BLaER1 (cell line): Measurements from ENCODE around the gene LPP.
"Not testable (repeated sequence)": the region's sequence is repeated elsewhere in the genome, so short reads cannot be mapped to it uniquely, and the experiment has no call there.

ENCODE experiments used
- H3K27ac ChIP-seq: shearing (Covaris generic); formaldehyde crosslinking; 2 replicates; pipeline ENCODE4 v1.8.1; 2022
- H3K27me3 ChIP-seq: shearing (Covaris generic); formaldehyde crosslinking; 2 replicates; pipeline ENCODE4 v1.8.1; 2022
- H3K36me3 ChIP-seq: shearing (Covaris generic); formaldehyde crosslinking; 2 replicates; pipeline ENCODE4 v1.8.1; 2022
- H3K4me1 ChIP-seq: shearing (Covaris generic); formaldehyde crosslinking; 2 replicates; pipeline ENCODE4 v1.8.1; 2022
- H3K4me2 ChIP-seq: shearing (Covaris generic); formaldehyde crosslinking; 2 replicates; pipeline ENCODE4 v1.8.1; 2022
- H3K4me3 ChIP-seq: shearing (Covaris generic); formaldehyde crosslinking; 2 replicates; pipeline ENCODE4 v1.8.1; 2022
- H3K9ac ChIP-seq: shearing (Covaris generic); formaldehyde crosslinking; 2 replicates; pipeline ENCODE4 v1.8.1; 2022
- H3K9me3 ChIP-seq: shearing (Covaris generic); formaldehyde crosslinking; 2 replicates; pipeline ENCODE4 v1.8.1; 2022
- H4K20me1 ChIP-seq: shearing (Covaris generic); formaldehyde crosslinking; 2 replicates; pipeline ENCODE4 v1.8.1; 2022
- Cebpa-rat ChIP-seq: shearing (Covaris generic); IDR thresholded peaks from 2 replicates; pipeline ENCODE4 v1.8.1; 2022

The LPP gene

GRCh38 chr3:188607805-188608315, 453.9 kb downstream of the LPP start:
- no peak overlapping the region for H3K27ac ChIP-seq
- no peak overlapping the region for H3K9ac ChIP-seq
- TF ChIP-seq Cebpa-rat = no peak
- H3K9me3 ChIP-seq = peaks cover 20% of the 10 kb centered on the region
- no peak overlapping the region for H3K4me2 ChIP-seq
- no peak overlapping the region for H3K4me3 ChIP-seq
- H3K27me3 ChIP-seq = no peaks in the 10 kb centered on the region
- no peaks in the 10 kb centered on the region for H4K20me1 ChIP-seq
- H3K4me1 ChIP-seq = no peaks in the 10 kb centered on the region
- H3K36me3 ChIP-seq = peaks cover 22% of the 10 kb centered on the region

GRCh38 chr3:188608401-188608800, 454.4 kb downstream of the LPP start:
- H3K4me3 ChIP-seq = no peak overlapping the region
- peaks cover 20% of the 10 kb centered on the region for H3K9me3 ChIP-seq
- H3K27ac ChIP-seq = no peak overlapping the region
- H4K20me1 ChIP-seq = no peaks in the 10 kb centered on the region
- no peak overlapping the region for H3K9ac ChIP-seq
- no peak overlapping the region for H3K4me2 ChIP-seq
- no peaks in the 10 kb centered on the region for H3K4me1 ChIP-seq
- TF ChIP-seq Cebpa-rat = no peak
- H3K36me3 ChIP-seq = peaks cover 22% of the 10 kb centered on the region
- H3K27me3 ChIP-seq = no peaks in the 10 kb centered on the region

- not testable (repeated sequence) for H3K4me2 ChIP-seq, H4K20me1 ChIP-seq, H3K9ac ChIP-seq, H3K4me3 ChIP-seq, H3K27me3 ChIP-seq, H3K27ac ChIP-seq, H3K4me1 ChIP-seq
- Histone ChIP-seq H3K9me3 (peaks cover 10% of the 10 kb centered on the region), H3K36me3 (peaks cover 22% of the 10 kb centered on the region)
These were observed 459.8 kb downstream of the LPP start for GRCh38 chr3:188613721-188614120.

- H3K4me1 ChIP-seq = no peaks in the 10 kb centered on the region
- H3K4me3 ChIP-seq = no peak overlapping the region
These were observed 463.3 kb downstream of the LPP start for GRCh38 chr3:188617270-188617669.

GRCh38 chr3:188617988-188618701, 464.2 kb downstream of the LPP start:
- H3K27me3 ChIP-seq = no peaks in the 10 kb centered on the region
- H3K9ac ChIP-seq = no peak overlapping the region
- H3K9me3 ChIP-seq = no peaks in the 10 kb centered on the region
- H3K27ac ChIP-seq = no peak overlapping the region
- no peaks in the 10 kb centered on the region for H3K4me1 ChIP-seq
- no peak for TF ChIP-seq Cebpa-rat
- no peak overlapping the region for H3K4me3 ChIP-seq
- no peak overlapping the region for H3K4me2 ChIP-seq
- H3K36me3 ChIP-seq = no peaks in the 10 kb centered on the region
- no peaks in the 10 kb centered on the region for H4K20me1 ChIP-seq

More at GRCh38 chr3:188617270-188617669, 463.3 kb downstream of the LPP start:
- no peaks in the 10 kb centered on the region for H3K36me3 ChIP-seq
- no peaks in the 10 kb centered on the region for H4K20me1 ChIP-seq
- no peaks in the 10 kb centered on the region for H3K9me3 ChIP-seq
- no peaks in the 10 kb centered on the region for H3K27me3 ChIP-seq
- H3K4me2 ChIP-seq = no peak overlapping the region
- H3K9ac ChIP-seq = no peak overlapping the region
- no peak overlapping the region for H3K27ac ChIP-seq
- TF ChIP-seq Cebpa-rat = no peak

GRCh38 chr3:188620752-188621151, 466.8 kb downstream of the LPP start:
- Histone ChIP-seq H3K4me1 (no peaks in the 10 kb centered on the region), H3K9ac (no peak overlapping the region), H3K9me3 (no peaks in the 10 kb centered on the region), H3K4me2 (no peak overlapping the region), H4K20me1 (no peaks in the 10 kb centered on the region), H3K4me3 (no peak overlapping the region), H3K36me3 (no peaks in the 10 kb centered on the region), H3K27ac (no peak overlapping the region), H3K27me3 (no peaks in the 10 kb centered on the region)
- no peak for TF ChIP-seq Cebpa-rat

- no peak overlapping the region for H3K27ac ChIP-seq
- no peaks in the 10 kb centered on the region for H3K27me3 ChIP-seq
These were observed 470.4 kb downstream of the LPP start for GRCh38 chr3:188624384-188624783.

GRCh38 chr3:188624828-188625227, 470.9 kb downstream of the LPP start:
- Histone ChIP-seq H3K36me3 (no peaks in the 10 kb centered on the region), H3K9ac (no peak overlapping the region), H3K27me3 (no peaks in the 10 kb centered on the region), H3K9me3 (no peaks in the 10 kb centered on the region), H3K4me3 (no peak overlapping the region), H4K20me1 (no peaks in the 10 kb centered on the region), H3K4me2 (no peak overlapping the region), H3K4me1 (no peaks in the 10 kb centered on the region), H3K27ac (no peak overlapping the region)
- TF ChIP-seq Cebpa-rat = no peak

More at GRCh38 chr3:188624384-188624783, 470.4 kb downstream of the LPP start:
- Histone ChIP-seq H3K4me3 (no peak overlapping the region), H4K20me1 (no peaks in the 10 kb centered on the region), H3K4me1 (no peaks in the 10 kb centered on the region), H3K36me3 (no peaks in the 10 kb centered on the region), H3K9me3 (no peaks in the 10 kb centered on the region), H3K4me2 (no peak overlapping the region), H3K9ac (no peak overlapping the region)
- no peak for TF ChIP-seq Cebpa-rat

- Histone ChIP-seq H4K20me1 (no peaks in the 10 kb centered on the region), H3K27me3 (no peaks in the 10 kb centered on the region), H3K9me3 (peaks cover 4% of the 10 kb centered on the region; the same call in 1 of the 2 replicates), H3K9ac (no peak overlapping the region), H3K4me1 (no peaks in the 10 kb centered on the region), H3K4me2 (no peak overlapping the region), H3K27ac (no peak overlapping the region), H3K36me3 (no peaks in the 10 kb centered on the region), H3K4me3 (no peak overlapping the region)
- no peak for TF ChIP-seq Cebpa-rat
These were observed 473.7 kb downstream of the LPP start for GRCh38 chr3:188627652-188628051.

GRCh38 chr3:188631291-188632010, 477.5 kb downstream of the LPP start:
- H3K4me3 ChIP-seq = no peak overlapping the region
- no peak overlapping the region for H3K9ac ChIP-seq
- no peaks in the 10 kb centered on the region for H3K4me1 ChIP-seq
- no peak overlapping the region for H3K27ac ChIP-seq
- peaks cover 4% of the 10 kb centered on the region; the same call in 1 of the 2 replicates for H3K9me3 ChIP-seq
- H3K36me3 ChIP-seq = no peaks in the 10 kb centered on the region
- H3K27me3 ChIP-seq = no peaks in the 10 kb centered on the region
- no peaks in the 10 kb centered on the region for H4K20me1 ChIP-seq
- H3K4me2 ChIP-seq = no peak overlapping the region
- no peak for TF ChIP-seq Cebpa-rat
